HG03159 (cell line): ENCODE measurements around the gene SORBS2.
"Not testable (repeated sequence)": the region's sequence is repeated elsewhere in the genome, so short reads cannot be mapped to it uniquely, and the experiment has no call there.

Experiments
- ATAC-seq: cut with Tn5 transposase; IDR thresholded peaks from one replicate; pipeline ENCODE4 v1.9.1; 2021; ENCODE audit warnings: mild to moderate bottlenecking, moderate library complexity; ENCODE audit not compliant: unreplicated experiment

The SORBS2 gene

GRCh38 chr4:185717377-185717741, 94.6 kb downstream of the SORBS2 start:
- no peak for ATAC-seq

- no peak for ATAC-seq
These were observed 95.2 kb downstream of the SORBS2 start for GRCh38 chr4:185716577-185717376.

- ATAC-seq = no peak
These were observed 95.8 kb downstream of the SORBS2 start for GRCh38 chr4:185716141-185716551.

- ATAC-seq = not testable (repeated sequence)
These were observed 97.5 kb downstream of the SORBS2 start for GRCh38 chr4:185714524-185714923.

- ATAC-seq = no peak
These were observed 98.3 kb downstream of the SORBS2 start for GRCh38 chr4:185713731-185714130.

GRCh38 chr4:185713272-185713671, 98.7 kb downstream of the SORBS2 start:
- ATAC-seq = no peak

GRCh38 chr4:185712350-185713024, 99.5 kb downstream of the SORBS2 start:
- no peak for ATAC-seq

- no peak for ATAC-seq
These were observed 100.3 kb downstream of the SORBS2 start for GRCh38 chr4:185711726-185712125.

GRCh38 chr4:185710487-185710995, 101.5 kb downstream of the SORBS2 start:
- no peak for ATAC-seq

GRCh38 chr4:185709802-185710486, 102.0 kb downstream of the SORBS2 start:
- no peak for ATAC-seq

GRCh38 chr4:185708348-185708747, 103.6 kb downstream of the SORBS2 start:
- no peak for ATAC-seq

- ATAC-seq = not testable (repeated sequence)
These were observed 104.4 kb downstream of the SORBS2 start for GRCh38 chr4:185707622-185708021.

GRCh38 chr4:185702147-185702663, 109.8 kb downstream of the SORBS2 start:
- ATAC-seq = no peak

GRCh38 chr4:185700630-185701029, 111.4 kb downstream of the SORBS2 start:
- no peak for ATAC-seq

- ATAC-seq = no peak
These were observed 111.9 kb downstream of the SORBS2 start for GRCh38 chr4:185700048-185700447.

- ATAC-seq = no peak
These were observed 114.5 kb downstream of the SORBS2 start for GRCh38 chr4:185697488-185697887.

- no peak for ATAC-seq
These were observed 116.3 kb downstream of the SORBS2 start for GRCh38 chr4:185695743-185696142.

GRCh38 chr4:185693548-185694215, 118.3 kb downstream of the SORBS2 start:
- ATAC-seq = no peak

GRCh38 chr4:185689407-185689806, 122.6 kb downstream of the SORBS2 start:
- ATAC-seq = no peak

GRCh38 chr4:185685804-185686203, 126.2 kb downstream of the SORBS2 start:
- ATAC-seq = no peak

- ATAC-seq = no peak
These were observed 128.1 kb downstream of the SORBS2 start for GRCh38 chr4:185683896-185684295.
